ENCODE measurements around the gene U2AF1.
"Not testable (repeated sequence)": the region's sequence is repeated elsewhere in the genome, so short reads cannot be mapped to it uniquely, and the experiment has no call there.

The U2AF1 gene

DNA sequence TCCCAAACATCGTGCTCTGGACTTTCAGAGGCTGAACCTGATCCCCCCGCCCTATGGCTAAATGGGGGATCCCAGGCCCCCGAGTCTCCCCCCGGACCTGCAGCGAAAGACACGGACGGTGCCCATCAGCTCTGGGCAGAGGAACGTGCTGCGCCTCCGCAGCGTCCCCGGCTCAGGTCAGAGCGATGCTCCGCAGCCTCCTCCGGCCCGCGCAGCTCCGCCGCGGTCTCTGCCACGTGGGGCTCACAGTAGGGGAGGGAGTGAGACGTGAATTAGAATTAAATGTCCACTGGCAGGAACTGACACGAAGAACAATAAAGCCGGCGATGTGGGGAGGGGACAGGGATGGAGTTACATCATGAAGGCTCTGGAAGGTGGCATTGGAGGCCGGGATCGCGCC lies 30.7 kb downstream of the U2AF1 start:
- not testable (repeated sequence) for DNase-seq (ENCODE audit: low read depth)

GRCh38 chr21:43076023-43076637 lies 31.2 kb downstream of the U2AF1 start:
- not testable (repeated sequence) for DNase-seq (ENCODE audit: low read depth)

GRCh38 chr21:43075170-43076022 lies 32.0 kb downstream of the U2AF1 start, which contains the start of gene CBS:
Gene CBS (minus strand): TSS chr21:43075835. CDS start chr21:43072193, 3,642 bp downstream.
- not testable (repeated sequence) for DNase-seq (ENCODE audit: low read depth)

- not testable (repeated sequence) for DNase-seq (ENCODE audit: low read depth)
Observed at GRCh38 chr21:43074401-43075169, 32.8 kb downstream of the U2AF1 start.

- DNase-seq (ENCODE audit: low read depth) = not testable (repeated sequence)
Observed at GRCh38 chr21:43072742-43073141, 34.6 kb downstream of the U2AF1 start.

GRCh38 chr21:43069682-43070081 lies 37.7 kb downstream of the U2AF1 start:
- DNase-seq (ENCODE audit: low read depth) = not testable (repeated sequence)

DNA sequence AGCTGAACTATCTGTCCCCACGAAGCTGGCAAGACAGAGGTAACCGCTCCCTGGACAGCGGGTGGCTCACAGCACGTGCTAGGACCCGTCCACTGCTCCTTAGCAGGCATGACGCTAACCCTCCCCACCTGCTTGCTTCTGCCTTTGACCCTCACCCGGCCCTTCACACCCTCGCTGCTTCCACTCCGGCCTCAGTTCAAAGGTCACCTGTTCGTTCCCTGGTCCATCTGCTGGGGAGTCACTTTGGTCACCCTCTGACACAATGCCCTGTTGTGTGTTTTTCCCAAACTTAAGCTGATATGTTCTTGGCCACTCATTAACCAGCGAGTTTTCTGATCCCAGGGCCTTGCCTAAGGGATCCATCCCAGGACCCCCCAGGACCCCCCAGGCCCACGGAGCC lies 39.3 kb downstream of the U2AF1 start:
- not testable (repeated sequence) for DNase-seq (ENCODE audit: low read depth)

- not testable (repeated sequence) for DNase-seq (ENCODE audit: low read depth)
Observed at GRCh38 chr21:43066690-43067089, 40.7 kb downstream of the U2AF1 start.

DNA sequence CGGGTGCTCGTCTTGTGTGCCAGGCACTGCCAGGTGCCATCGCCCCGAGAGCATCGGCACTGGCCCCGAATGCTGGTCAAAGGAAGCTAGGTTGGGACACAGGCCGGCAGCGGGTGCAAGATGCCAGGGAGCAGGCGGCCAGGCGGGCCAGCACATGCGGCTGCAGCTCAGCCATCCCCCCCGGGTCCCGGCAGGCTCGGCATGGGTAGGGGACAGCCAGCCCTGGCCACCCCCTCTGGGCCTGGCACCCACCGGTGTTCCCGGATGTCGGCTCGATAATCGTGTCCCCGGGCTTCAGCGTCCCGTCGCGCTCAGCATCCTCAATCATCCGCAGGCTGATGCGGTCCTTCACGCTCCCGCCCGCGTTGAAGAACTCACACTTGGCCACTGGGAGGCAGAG lies 41.4 kb downstream of the U2AF1 start:
- DNase-seq (ENCODE audit: low read depth) = not testable (repeated sequence)

- DNase-seq (ENCODE audit: low read depth) = not testable (repeated sequence)
Observed at GRCh38 chr21:43064265-43064917, 43.0 kb downstream of the U2AF1 start.

- not testable (repeated sequence) for DNase-seq (ENCODE audit: low read depth)
Observed at GRCh38 chr21:43062955-43063664, 44.3 kb downstream of the U2AF1 start.

DNA sequence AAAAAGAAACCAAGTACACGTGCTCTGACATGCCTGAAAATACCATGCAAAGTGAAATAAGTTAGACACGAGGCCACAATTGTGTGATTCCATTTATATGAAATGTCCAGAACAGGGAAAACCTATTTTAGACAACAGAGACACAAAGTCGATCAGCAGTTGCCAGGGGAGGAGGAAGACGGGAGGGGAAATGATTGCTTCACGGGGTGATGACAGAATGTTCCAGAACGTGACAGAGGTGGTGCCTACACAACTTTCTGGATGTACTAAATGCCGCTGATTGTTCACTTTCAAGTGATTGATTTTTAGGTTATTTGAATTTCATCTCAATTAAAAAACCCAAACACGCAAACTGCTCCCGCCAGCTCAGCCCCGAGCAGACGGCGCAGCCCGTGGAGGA lies 54.3 kb downstream of the U2AF1 start:
- not testable (repeated sequence) for DNase-seq (ENCODE audit: low read depth)

- DNase-seq (ENCODE audit: low read depth) = not testable (repeated sequence)
Observed at GRCh38 chr21:43045876-43046821, 61.2 kb downstream of the U2AF1 start.

DNA sequence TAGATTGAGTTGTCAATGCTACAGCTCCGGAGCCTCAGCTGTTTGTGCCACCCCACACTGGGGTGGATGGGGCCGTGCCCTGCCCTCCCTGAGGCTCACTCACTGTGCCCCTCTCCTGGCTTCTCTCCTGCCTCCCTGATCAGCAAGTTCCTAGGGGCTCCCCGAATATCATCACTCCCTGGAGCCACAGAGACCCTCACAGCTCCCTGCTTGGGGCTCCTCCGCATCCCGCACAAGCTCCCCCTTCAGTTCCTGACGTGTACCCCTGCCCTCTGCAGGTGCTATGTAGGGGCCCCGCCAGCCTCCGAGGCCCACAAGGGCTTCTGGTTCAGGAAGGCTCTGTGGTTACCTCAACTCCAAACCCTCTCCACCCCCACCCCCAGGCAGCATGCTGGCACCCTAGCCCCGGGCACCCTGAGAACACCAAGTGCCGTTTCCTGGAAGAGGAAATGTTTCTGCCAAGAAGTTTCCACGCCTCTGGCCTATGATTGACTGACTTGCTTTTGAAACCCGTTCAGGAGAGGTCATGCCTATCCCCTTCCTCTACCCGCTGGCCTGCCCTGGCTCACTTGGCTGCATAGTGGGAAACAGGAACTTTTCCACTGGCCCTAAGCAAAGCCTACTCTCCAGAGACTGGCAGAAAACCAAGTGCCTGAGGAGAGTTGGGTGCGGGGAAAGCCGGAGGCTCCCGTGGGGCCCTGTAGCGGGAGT lies 62.0 kb downstream of the U2AF1 start:
- DNase-seq (ENCODE audit: low read depth) = not testable (repeated sequence)

- not testable (repeated sequence) for DNase-seq (ENCODE audit: low read depth)
Observed at GRCh38 chr21:43044547-43044946, 62.8 kb downstream of the U2AF1 start.

GRCh38 chr21:43043291-43043690 lies 64.1 kb downstream of the U2AF1 start:
- not testable (repeated sequence) for DNase-seq (ENCODE audit: low read depth)

Data from CMK (cell line).